ENCODE measurements around the gene TMEM53.

- TF ChIP-seq POLR2AphosphoS5 (IDR thresholded peaks at IDR 0.05) (no peak), CTCF (IDR thresholded peaks at IDR 0.05) (no peak), POLR2A (IDR thresholded peaks at IDR 0.05) (no peak)
Measured at GRCh38 chr1:44631333-44631646, 43.0 kb downstream of the TMEM53 start.

Data from breast epithelium (tissue), 3 donors.